ENCODE data around the gene CRYGA.
"Not testable (repeated sequence)": the region's sequence is repeated elsewhere in the genome, so short reads cannot be mapped to it uniquely, and the experiment has no call there.

CRYGA gene

GRCh38 chr2:208164951-208165755 is 1.8 kb upstream of the CRYGA start:
- no peak for DNase-seq (ENCODE audit: low read depth)

GRCh38 chr2:208156439-208156838 is 7.0 kb downstream of the CRYGA start:
- no peak for DNase-seq (ENCODE audit: low read depth)

- no peak for DNase-seq (ENCODE audit: low read depth)
Measured at GRCh38 chr2:208153156-208153555, 10.2 kb downstream of the CRYGA start.

GRCh38 chr2:208150956-208151355 is 12.4 kb downstream of the CRYGA start:
- DNase-seq (ENCODE audit: low read depth) = no peak

GRCh38 chr2:208150094-208150493 is 13.3 kb downstream of the CRYGA start:
- no peak for DNase-seq (ENCODE audit: low read depth)

- DNase-seq (ENCODE audit: low read depth) = no peak
Measured at GRCh38 chr2:208148803-208149202, 14.6 kb downstream of the CRYGA start.

- no peak for DNase-seq (ENCODE audit: low read depth)
Measured at GRCh38 chr2:208147759-208148158, 15.6 kb downstream of the CRYGA start.

GRCh38 chr2:208147008-208147407 is 16.4 kb downstream of the CRYGA start:
- DNase-seq (ENCODE audit: low read depth) = no peak

GRCh38 chr2:208146006-208146405 is 17.4 kb downstream of the CRYGA start, which contains the start of gene CRYGB:
TSS of gene CRYGB (minus strand) at chr2:208146158. CDS start at chr2:208146120, 38 bp downstream.
- DNase-seq (ENCODE audit: low read depth) = no peak

- no peak for DNase-seq (ENCODE audit: low read depth)
Measured at GRCh38 chr2:208142925-208143799, 20.2 kb downstream of the CRYGA start.

GRCh38 chr2:208142240-208142924 is 21.0 kb downstream of the CRYGA start:
- DNase-seq (ENCODE audit: low read depth) = no peak

- DNase-seq (ENCODE audit: low read depth) = no peak
Measured at GRCh38 chr2:208139447-208139846, 23.9 kb downstream of the CRYGA start.

GRCh38 chr2:208138334-208138733 is 25.1 kb downstream of the CRYGA start:
- not testable (repeated sequence) for DNase-seq (ENCODE audit: low read depth)

- no peak for DNase-seq (ENCODE audit: low read depth)
Measured at GRCh38 chr2:208136716-208137094, 26.7 kb downstream of the CRYGA start.

GRCh38 chr2:208135794-208136715 is 27.3 kb downstream of the CRYGA start:
- no peak for DNase-seq (ENCODE audit: low read depth)

GRCh38 chr2:208134928-208135586 is 28.3 kb downstream of the CRYGA start:
- DNase-seq (ENCODE audit: low read depth) = no peak

- no peak for DNase-seq (ENCODE audit: low read depth)
Measured at GRCh38 chr2:208130712-208131110, 32.7 kb downstream of the CRYGA start.

GRCh38 chr2:208129744-208130711 is 33.4 kb downstream of the CRYGA start, which contains the start of gene CRYGC:
TSS of gene CRYGC (minus strand) at chr2:208129828. CDS start at chr2:208129792, 36 bp downstream.
- no peak for DNase-seq (ENCODE audit: low read depth)

- DNase-seq (ENCODE audit: low read depth) = no peak
Measured at GRCh38 chr2:208128136-208128535, 35.3 kb downstream of the CRYGA start.

All from stimulated activated CD8-positive, alpha-beta memory T cell treated with anti-CD3 and anti-CD28 coated beads, Interleukin-12 subunit alpha, Interleukin-12 subunit beta, amount 100 ng/mL, for 1 hour (primary cell).